NCI-H1417 (cell line): ENCODE measurements around the gene ICAM4.
A peak's percentile ranks its signal among the peaks of the same experiment; 100 is the strongest.
"Not testable (repeated sequence)": the region's sequence is repeated elsewhere in the genome, so short reads cannot be mapped to it uniquely, and the experiment has no call there.

ENCODE experiments used
- DNase-seq, 3 experiments: peaks; one replicate each; lab custom pipeline; 2025; lab: John Stamatoyannopoulos, UW

Gene ICAM4

GRCh38 chr19:10318807-10319682 lies 32.3 kb downstream of the ICAM4 start:
- DNase-seq, result no peak

- no peak for DNase-seq
Observed at GRCh38 chr19:10320602-10321416, 34.1 kb downstream of the ICAM4 start.

GRCh38 chr19:10321417-10321797 lies 34.7 kb downstream of the ICAM4 start:
- no peak for DNase-seq

- DNase-seq, result no peak
Observed at GRCh38 chr19:10321874-10322835, 35.4 kb downstream of the ICAM4 start.

GRCh38 chr19:10325732-10326131 lies 39.0 kb downstream of the ICAM4 start:
- DNase-seq, result no peak

- no peak for DNase-seq
Observed at GRCh38 chr19:10327793-10328192, 41.0 kb downstream of the ICAM4 start.

GRCh38 chr19:10328558-10329429 lies 42.0 kb downstream of the ICAM4 start:
- no peak for DNase-seq

GRCh38 chr19:10329555-10329954 lies 42.8 kb downstream of the ICAM4 start:
- no peak for DNase-seq

GRCh38 chr19:10332158-10332964 lies 45.6 kb downstream of the ICAM4 start:
- DNase-seq, result no peak

- peak; percentile 89 to 99 (median 99) for DNase-seq
Observed at GRCh38 chr19:10332965-10333757, 46.4 kb downstream of the ICAM4 start, which contains the start of gene RAVER1. Gene RAVER1 (minus strand): TSS chr19:10333529. CDS start chr19:10333507, 22 bp downstream.

- no peak for DNase-seq
Observed at GRCh38 chr19:10333758-10334587, 47.2 kb downstream of the ICAM4 start.

- peak; percentile 9 to 59 (median 17) for DNase-seq
Observed at GRCh38 chr19:10334588-10335351, 48.0 kb downstream of the ICAM4 start.

- DNase-seq, result no peak
Observed at GRCh38 chr19:10335352-10335985, 48.7 kb downstream of the ICAM4 start.

GRCh38 chr19:10336725-10337124 lies 50.0 kb downstream of the ICAM4 start:
- not testable (repeated sequence) for DNase-seq
